ENCODE results near the gene PTPRCAP.
A peak's percentile ranks its signal among the peaks of the same experiment; 100 is the strongest.
"Not testable (repeated sequence)": the region's sequence is repeated elsewhere in the genome, so short reads cannot be mapped to it uniquely, and the experiment has no call there.

PTPRCAP gene

DNA sequence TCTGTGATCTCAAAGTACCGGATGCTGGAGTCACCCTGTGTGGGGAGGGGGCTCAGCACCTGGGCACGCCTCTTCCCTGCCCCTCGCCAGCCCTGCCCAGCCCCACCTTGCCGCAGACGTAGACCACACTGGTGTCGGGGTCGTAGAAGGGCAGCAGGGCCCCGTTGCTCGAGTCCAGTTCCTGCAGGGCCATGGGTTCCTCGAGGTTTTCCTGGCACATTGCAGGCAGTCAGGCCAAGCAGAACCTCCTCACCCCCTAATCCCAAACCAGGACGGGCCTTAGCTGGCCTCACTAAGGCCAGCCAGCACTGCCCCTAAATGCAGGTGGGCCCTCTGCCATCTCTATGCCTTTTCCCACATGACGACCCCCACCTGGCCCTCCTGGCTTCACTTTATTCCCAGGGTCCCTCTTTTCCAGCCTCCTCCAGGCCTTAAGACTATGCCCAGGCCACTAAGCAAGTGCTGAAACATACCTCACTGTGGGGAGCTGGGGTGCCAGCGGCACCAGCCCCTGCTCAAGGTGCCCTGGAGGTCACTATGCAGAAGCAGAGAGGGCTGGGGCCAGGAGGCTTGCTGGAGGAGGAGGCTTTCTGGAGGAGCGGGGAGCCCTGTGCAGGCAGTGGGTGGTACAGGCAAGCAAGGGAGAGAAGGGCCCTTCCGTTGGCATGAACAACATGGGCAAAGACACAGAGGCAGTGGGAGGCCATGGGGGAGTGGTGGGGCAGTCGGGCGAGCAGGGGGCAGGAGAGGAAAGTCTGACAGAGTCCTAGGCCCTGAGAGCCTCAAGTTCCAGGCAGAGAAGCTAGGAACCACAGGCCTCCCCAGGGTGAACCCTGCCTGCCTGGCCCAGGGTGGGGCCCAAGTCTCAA is 3.0 kb upstream of the PTPRCAP start:
- DNase-seq, result peak; percentile 13

DNA sequence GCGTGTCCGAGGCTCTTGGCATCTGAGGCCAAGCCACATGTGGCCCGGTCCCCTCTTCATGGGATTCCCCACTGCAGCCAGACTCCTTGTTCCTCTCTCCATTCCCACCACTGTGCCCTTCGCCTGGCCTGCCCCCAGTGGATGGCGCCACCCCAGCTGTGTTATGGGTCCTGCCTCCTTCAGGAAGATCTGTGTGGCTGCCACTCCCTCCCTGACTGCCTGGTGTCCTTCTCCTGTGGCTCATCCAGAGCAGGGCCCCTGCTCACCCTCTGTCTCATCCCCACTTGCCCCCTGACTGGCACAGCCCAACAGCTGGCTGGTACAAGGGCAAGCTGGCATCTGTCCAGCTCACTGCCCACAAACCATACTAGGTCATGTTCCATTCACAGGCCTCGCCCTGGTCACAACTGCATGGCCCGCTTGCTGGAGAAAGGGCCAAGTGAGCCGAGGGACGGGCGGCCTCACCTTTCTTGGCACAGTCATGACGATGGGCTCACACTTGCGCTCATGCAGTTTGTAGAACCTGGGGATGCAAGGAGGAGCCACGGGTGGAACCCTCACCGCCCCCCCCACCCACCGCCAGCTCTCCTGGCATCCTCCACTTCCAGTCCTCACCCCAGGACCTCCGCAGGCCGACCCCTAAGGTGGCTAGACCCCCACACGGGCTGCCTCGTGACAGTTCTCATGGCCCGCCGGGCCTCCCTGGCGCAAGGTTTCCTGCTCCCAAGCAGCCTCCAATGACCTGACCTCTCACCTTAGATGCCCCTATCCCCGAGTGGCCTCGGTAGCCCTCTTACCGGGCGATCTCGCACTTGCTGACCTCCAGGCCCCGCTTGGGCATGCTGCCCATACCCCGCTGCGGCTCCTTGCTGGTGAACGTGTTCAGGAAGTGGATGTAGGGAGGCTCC is 2.1 kb upstream of the PTPRCAP start:
- peak; percentile 58 for DNase-seq

GRCh38 chr11:67438158-67438902 is 848 bp upstream of the PTPRCAP start:
- DNase-seq, result no peak

GRCh38 chr11:67437809-67438157 is 301 bp upstream of the PTPRCAP start:
- no peak for DNase-seq

DNA sequence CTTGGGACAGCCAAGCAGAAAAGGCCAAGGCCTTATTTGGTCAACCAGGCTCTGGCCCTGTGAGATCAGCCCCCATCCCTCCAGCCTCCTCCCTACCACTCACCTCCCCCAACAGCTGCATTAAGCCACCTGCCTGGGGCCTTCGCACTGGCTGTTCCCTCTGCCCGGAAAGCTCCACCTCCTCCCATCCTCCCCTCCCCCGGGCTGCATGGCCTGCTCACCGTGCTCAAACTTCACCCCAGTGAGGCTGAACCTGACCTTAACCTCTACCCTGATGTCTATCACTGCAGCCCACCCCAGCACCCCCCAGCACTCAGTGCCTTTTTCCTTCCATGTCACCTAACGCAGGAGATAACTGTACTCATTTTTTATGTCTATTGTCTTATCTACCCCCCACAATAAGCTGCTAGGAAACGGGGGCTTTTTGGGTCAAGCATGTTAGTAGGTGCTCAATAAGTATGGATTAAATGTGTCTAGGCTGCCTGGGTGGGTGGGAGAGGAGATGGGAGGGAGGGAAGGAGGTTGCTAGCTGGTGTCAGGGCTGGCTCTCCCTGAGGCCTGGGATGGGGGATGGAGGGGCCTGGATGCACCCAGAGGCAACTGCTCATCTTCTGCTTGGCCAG is 912 bp downstream of the PTPRCAP start:
- DNase-seq, result peak; percentile 68

DNA sequence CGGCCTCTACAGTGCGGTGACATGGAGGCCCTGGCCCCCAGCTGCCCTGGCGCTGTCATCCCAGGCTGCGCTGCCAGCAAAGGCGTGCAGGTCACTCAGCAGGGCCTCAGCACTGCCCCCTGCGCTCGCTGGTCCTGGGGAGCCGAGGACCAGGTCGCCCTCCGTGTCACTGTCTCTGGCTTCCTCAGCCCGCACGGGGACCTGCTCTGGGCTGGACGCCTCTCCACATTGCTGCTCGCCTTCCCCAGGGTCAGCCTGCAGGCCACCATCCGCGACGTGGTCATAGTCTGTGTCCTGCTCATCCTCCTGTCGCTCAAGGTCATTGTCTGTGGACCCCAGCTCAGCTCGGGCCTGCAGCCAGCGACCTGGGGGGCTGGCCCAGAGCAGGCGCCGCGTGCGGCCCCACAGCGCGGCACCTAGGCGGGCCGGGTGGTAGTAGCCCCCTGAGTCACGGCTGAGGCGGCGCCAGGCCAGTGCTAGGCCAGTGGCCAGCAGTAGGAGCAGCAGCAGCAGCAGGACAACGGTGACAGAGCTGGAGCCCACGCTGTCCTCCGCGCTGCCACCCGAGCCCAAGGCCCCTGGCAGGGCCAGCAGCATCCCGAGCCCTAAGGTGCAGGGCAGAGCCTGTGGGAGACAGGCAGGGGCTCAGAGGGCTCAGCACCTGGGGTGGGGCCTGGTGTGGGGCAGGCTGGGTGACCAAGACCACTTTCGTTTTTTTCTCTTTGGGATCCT is 1.6 kb downstream of the PTPRCAP start:
- DNase-seq, result no peak

DNA sequence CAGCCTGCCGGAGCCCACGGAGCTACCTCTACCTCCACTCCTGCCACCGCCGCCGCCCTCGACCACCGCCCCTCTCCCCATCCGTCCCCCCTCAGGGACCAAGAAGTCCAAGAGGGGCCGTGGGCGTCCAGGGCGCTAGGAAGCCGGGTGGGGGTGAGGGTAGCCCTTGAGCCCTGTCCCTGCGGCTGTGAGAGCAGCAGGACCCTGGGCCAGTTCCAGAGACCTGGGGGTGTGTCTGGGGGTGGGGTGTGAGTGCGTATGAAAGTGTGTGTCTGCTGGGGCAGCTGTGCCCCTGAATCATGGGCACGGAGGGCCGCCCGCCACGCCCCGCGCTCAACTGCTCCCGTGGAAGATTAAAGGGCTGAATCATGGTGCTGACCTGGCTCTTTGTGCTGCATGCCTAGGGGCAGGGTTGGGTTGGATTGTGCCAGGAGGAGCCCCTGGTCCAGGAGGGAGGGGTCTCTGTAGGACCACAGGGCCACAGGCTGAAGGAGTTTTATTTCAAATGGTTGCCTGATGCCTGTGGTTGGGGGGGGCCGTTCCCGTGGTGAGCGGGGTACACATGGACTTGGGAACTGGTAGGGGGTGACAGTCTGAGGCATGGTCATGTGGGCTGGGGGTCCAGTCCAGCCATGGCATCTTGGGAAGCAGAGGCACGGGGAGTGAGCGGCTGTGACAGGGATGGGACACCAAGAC is 2.3 kb downstream of the PTPRCAP start:
- DNase-seq, result no peak

- no peak for DNase-seq
These were observed 3.0 kb downstream of the PTPRCAP start for GRCh38 chr11:67434395-67434881.

- no peak for DNase-seq
These were observed 3.7 kb downstream of the PTPRCAP start for GRCh38 chr11:67433536-67434394.

GRCh38 chr11:67432655-67433349 is 4.7 kb downstream of the PTPRCAP start:
- no peak for DNase-seq

- DNase-seq, result no peak
These were observed 5.9 kb downstream of the PTPRCAP start for GRCh38 chr11:67431346-67432249.

DNA sequence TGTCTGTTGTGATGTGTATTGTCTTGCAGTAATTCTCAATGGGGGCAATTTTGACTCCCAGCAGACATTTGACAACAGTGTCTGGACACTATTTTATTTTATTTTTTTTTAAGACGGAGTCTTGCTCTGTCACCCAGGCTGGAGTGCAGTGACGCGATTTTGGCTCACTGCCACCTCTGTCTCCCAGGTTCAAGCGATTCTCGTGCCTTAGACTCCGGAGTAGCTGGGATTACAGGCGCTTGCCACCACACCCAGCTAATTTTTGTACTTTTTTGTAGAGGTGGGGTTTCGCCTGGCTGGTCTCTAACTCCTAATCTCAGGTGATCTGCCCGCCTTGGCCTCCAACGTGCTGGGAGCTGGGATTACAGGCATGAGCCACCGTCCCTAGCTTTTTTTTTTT is 7.8 kb downstream of the PTPRCAP start:
- DNase-seq, result no peak

DNA sequence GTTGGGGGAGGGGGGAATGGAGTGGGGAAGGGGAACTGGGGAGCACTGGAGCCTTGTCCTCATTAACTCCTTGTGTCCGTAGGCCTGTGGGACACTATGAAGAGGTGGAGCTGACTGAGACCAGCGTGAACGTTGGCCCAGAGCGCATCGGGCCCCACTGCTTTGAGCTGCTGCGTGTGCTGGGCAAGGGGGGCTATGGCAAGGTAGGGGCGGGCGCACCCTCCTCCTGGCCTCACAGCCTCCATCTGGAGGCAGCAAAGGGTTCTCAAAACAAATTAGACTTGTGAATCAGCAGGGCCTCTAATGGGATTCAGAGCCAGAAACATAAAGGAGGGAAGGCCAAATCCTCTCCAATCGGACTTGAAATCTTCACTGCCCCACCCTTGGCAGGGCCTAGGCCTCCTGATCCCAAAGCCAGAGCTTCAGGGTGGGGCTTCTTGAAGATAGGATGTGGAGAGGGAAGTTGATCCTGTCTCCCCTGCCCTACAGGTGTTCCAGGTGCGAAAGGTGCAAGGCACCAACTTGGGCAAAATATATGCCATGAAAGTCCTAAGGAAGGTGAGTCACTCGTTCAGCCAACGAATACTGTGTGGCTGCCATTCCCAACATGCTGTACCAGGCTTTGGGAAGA is 8.3 kb downstream of the PTPRCAP start:
- no peak for DNase-seq

DNA sequence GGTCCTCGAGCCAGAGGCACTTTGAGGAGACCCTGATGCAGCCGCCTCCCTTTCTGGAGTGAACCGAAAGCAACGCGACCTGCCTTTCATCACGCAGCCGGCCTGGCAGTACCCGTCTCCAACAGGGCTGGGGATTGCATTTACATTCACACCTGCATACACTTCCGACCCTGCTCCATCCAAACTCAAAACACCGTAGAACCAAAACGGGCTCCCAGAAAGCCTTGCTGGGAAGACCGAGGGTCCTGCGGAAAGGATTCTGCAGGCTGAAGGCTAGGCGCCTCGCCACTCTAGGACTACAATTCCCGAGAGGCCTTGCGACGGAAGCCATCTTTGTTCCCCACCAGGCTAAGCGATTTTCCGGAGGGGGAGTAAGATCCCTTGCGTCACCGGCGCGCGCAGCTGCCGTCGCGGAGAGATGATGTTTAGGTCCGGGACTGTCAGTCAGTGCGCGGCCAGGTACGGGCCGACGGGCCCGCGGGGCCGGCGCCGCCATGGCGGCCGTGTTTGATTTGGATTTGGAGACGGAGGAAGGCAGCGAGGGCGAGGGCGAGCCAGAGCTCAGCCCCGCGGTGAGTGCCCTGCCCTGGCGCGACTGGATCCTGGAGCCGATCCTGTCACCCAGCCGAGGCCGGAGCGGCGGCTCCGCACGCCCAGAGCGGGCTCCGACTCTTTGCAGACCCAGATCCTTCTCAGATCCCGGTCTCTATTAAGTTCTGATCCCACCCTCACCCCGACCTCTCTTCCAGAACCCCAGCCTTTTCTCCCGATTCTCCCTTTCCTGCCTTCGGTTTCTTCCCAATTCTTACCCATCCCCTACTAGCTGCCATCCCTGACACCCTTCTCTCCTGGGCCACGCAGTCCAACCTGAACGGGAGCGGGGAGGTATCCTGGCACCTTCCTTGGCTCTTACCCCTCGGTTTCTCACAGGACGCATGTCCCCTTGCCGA is 9.2 kb downstream of the PTPRCAP start, which contains the start of gene RPS6KB2:
RPS6KB2 (plus strand) TSS at position 443 of the 950 bp plus-strand sequence; CDS start at position 495, 52 bp downstream.
- peak; percentile 85 for DNase-seq

DNA sequence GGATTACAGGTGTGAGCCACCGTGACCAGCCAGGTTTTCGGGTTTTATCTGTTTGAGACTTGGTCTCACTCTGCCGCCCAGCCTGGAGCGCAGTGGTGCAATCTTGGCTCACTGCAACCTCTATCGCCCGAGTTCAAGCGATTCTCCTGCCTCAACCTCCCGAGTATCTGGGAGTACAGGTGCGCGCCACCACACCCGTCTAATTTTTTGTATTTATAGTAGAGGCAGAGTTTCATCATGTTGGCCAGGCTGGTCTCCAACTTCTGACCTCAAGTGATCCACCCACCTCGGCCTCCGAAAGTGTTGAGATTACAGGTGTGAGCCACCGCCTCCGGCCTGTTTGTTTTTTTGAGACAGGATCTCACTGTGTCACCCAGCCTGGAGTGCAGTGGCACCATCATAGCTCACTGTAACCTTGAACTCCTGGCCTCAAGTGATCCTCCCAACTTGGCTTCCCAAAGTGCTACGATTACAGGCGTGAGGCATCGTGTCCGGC is 10.1 kb downstream of the PTPRCAP start:
- DNase-seq, result not testable (repeated sequence)

DNA sequence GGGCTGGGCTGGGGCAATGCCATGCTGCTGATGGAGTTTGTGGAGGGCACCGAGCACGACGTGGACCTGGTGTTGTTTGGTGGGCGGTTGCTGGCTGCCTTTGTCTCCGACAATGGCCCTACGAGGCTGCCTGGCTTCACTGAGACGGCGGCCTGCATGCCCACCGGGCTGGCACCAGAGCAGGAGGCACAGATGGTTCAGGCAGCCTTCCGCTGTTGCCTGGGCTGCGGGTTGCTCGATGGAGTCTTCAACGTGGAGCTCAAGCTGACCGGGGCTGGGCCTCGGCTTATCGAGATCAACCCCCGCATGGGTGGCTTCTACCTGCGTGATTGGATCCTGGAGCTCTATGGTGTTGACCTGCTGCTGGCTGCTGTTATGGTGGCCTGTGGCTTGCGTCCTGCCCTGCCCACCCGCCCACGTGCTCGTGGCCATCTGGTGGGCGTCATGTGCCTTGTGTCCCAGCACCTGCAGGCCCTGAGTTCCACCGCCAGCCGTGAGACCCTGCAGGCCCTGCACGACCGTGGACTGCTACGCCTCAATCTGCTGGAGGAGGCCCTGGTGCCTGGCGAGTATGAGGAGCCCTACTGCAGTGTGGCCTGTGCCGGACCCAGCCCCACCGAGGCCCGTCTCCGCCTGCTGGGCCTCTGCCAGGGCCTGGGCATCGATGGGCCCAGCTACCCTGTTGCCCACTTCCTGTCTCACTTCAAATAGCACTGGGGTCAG is 13.4 kb downstream of the PTPRCAP start:
- DNase-seq, result no peak
